IMR-90 (cell line): ENCODE measurements around the gene C15orf61.

ENCODE experiments used
- BHLHE40 ChIP-seq: fragments of 150-350 bp; IDR thresholded peaks from 2 replicates; pipeline ENCODE4 v1.6.1; 2016; ENCODE audit warnings: mild to moderate bottlenecking, low read depth, low read length
- CEBPB ChIP-seq: IDR thresholded peaks from 2 replicates; pipeline ENCODE4 v1.6.1; 2012; ENCODE audit warnings: low read depth, low read length, improper control_type of control experiment
- ELK1 ChIP-seq: fragments of 150-350 bp; IDR thresholded peaks from 2 replicates; pipeline ENCODE4 v1.6.1; 2016; ENCODE audit warnings: low read depth, mild to moderate bottlenecking, low read length, moderate library complexity, borderline replicate concordance
- FOS ChIP-seq: fragments of 150-350 bp; IDR thresholded peaks from 2 replicates; pipeline ENCODE4 v1.6.1; 2016; ENCODE audit warnings: low read depth, low read length
- MAFK ChIP-seq: IDR thresholded peaks from 2 replicates; pipeline ENCODE4 v1.6.1; 2012; ENCODE audit warnings: low read depth, low read length, improper control_type of control experiment
- MAZ ChIP-seq: IDR thresholded peaks from 2 replicates; pipeline ENCODE4 v1.6.1; 2012; ENCODE audit warnings: low read depth, mild to moderate bottlenecking, low read length, improper control_type of control experiment, moderate library complexity, borderline replicate concordance
- MXI1 ChIP-seq: IDR thresholded peaks from 2 replicates; pipeline ENCODE4 v1.6.1; 2012; ENCODE audit warnings: low read depth, mild to moderate bottlenecking, low read length, moderate library complexity, borderline replicate concordance
- POLR2A ChIP-seq: IDR thresholded peaks from 2 replicates; pipeline ENCODE4 v1.6.1; 2012; ENCODE audit warnings: mild to moderate bottlenecking, low read depth, low read length
- RAD21 ChIP-seq: IDR thresholded peaks from 2 replicates; pipeline ENCODE4 v1.6.1; 2012; ENCODE audit warnings: low read length, improper control_type of control experiment
- RCOR1 ChIP-seq: IDR thresholded peaks from 2 replicates; pipeline ENCODE4 v1.6.1; 2012; ENCODE audit warnings: mild to moderate bottlenecking, low read length, improper control_type of control experiment; ENCODE audit not compliant: insufficient replicate concordance
- RFX5 ChIP-seq: IDR thresholded peaks from 2 replicates; pipeline ENCODE4 v1.8.0; 2012; ENCODE audit warnings: low read depth, mild to moderate bottlenecking, low read length, moderate library complexity
- SMC3 ChIP-seq: fragments of 150-350 bp; IDR thresholded peaks from 2 replicates; pipeline ENCODE4 v1.6.1; 2016; ENCODE audit warnings: low read depth, mild to moderate bottlenecking, antibody characterized with exemption, low read length, moderate library complexity
- USF2 ChIP-seq: fragments of 150-350 bp; IDR thresholded peaks from 2 replicates; pipeline ENCODE4 v1.6.1; 2017; ENCODE audit warnings: mild to moderate bottlenecking, antibody characterized with exemption, low read length, low read depth
- TF ChIP-seq, protein P1 (sequence below): conservative IDR thresholded peaks from 2 replicates; pipeline ENCODE4 v1.5.1; 2012; ENCODE audit warnings: mild to moderate bottlenecking, low read depth, low read length, improper control_type of control experiment

DNA sequence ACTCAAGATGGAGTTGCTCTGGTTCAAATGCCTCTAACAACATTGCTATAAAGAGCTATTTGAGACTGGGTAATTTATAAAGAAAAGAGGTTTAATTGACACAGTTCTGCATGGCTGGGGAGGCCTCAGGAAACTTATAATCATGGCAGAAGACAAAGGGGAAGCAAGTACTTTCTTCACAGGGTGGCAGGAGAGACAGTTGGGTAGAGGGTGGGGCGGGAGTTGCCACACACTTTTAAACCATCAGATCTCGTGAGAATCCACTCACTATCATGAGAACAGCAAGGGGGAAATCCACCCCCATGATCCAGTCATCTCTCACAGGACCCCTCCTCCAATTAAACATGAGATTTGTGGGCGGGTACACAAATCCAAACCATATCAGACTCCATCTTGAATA lies 52.3 kb downstream of the C15orf61 start:
- TF ChIP-seq, protein P1, sequence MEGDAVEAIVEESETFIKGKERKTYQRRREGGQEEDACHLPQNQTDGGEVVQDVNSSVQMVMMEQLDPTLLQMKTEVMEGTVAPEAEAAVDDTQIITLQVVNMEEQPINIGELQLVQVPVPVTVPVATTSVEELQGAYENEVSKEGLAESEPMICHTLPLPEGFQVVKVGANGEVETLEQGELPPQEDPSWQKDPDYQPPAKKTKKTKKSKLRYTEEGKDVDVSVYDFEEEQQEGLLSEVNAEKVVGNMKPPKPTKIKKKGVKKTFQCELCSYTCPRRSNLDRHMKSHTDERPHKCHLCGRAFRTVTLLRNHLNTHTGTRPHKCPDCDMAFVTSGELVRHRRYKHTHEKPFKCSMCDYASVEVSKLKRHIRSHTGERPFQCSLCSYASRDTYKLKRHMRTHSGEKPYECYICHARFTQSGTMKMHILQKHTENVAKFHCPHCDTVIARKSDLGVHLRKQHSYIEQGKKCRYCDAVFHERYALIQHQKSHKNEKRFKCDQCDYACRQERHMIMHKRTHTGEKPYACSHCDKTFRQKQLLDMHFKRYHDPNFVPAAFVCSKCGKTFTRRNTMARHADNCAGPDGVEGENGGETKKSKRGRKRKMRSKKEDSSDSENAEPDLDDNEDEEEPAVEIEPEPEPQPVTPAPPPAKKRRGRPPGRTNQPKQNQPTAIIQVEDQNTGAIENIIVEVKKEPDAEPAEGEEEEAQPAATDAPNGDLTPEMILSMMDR = no peak
- no peak for TF ChIP-seq CEBPB
- TF ChIP-seq ELK1 = no peak
- no peak for TF ChIP-seq SMC3
- no peak for TF ChIP-seq POLR2A
- no peak for TF ChIP-seq MAZ
- TF ChIP-seq FOS = no peak
- no peak for TF ChIP-seq MXI1
- no peak for TF ChIP-seq USF2
- no peak for TF ChIP-seq RAD21
- no peak for TF ChIP-seq RFX5
- TF ChIP-seq RCOR1 = no peak
- TF ChIP-seq MAFK = no peak
- no peak for TF ChIP-seq BHLHE40
